Fibroblast of skin of abdomen (primary cell): ENCODE data around the gene SOCS3.

Experiments
- DNase-seq: peaks from one replicate; pipeline ENCODE4 v3.0.0-alpha.2; 2013

The SOCS3 gene

DNA sequence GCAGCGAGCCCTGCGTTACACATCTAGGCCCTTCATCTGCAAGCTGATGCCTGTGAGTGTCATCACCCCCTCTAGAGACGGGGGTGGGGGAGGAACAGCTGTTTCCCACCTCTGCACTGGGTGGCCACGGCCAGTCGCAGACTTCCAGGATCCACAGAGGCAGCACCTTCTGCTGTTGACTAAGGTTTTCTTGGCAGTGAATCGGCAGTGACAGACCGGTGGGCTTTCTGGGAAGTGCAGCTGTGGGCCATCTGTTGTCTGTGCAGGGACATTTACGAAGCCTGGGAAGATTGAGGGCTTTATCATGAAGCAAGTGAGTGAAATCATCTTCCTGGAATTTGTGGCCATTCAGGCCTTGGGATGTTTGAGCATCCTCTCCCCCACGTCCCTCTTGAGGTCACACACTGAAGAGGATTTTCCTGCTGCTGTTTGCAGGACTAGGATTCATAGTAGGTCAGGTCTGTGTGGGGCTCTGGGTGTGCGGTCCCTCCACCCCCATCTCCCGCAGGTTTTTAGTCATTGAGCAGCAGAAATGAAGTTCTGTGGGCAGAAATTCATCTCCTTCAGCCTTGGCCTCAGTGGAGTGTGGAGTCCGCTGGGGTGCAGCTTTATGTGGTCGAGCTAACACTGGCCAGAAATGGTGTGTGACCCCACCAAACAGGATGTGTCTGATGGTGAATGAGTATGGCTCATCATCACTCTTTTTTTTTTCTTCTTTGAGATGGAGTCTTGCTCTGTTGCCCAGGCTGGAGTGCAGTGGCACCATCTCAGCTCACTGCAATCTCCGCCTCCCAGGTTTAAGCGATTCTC, 30.6 kb upstream of the SOCS3 start:
- peak; percentile 98 for DNase-seq

DNA sequence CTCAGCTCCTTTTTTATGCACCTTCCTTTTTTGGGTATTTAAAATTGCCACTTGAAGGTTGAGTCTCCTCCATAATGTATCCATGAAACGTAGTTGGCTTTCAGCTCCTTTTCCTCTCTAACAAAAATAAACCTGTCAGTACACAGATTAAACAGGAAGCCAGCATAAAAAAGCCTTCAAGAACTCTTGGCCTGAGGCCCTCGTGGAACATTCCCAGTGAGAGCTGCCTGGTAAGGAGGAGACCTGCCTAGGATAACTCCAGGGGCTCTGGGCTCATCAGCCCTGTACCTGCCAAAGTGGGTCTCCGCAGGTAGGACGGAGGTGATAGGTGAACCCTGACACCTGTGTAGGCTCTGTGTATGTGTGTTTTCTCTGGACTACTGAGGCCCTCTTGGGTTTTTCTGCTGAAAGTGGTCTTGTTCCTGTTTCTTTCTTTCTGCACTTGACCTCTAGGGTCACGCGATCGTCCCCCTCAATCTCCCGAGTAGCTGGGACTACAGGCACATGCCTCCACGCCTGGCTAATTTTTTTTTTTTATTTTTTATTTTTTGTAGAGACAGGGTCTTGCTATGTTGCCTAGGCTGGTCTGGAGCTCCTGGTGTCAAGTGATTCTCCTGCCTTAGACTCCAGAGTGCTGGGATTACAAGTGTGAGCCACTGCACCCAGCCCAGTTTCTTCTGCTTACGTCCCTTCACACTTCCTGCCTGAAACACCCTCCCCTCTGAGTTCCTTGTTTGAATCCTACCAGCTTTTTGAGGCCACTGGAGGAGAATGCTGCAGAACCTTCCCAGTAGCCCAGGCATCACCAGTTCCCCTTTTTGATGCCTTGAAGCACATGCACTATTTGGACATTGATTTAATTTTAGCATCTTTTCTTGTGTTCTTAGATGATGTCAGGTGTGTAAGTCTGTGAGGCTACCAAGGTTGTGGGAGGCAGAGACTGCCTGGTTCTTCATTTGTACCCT, 28.4 kb upstream of the SOCS3 start:
- DNase-seq: peak; percentile 29

DNA sequence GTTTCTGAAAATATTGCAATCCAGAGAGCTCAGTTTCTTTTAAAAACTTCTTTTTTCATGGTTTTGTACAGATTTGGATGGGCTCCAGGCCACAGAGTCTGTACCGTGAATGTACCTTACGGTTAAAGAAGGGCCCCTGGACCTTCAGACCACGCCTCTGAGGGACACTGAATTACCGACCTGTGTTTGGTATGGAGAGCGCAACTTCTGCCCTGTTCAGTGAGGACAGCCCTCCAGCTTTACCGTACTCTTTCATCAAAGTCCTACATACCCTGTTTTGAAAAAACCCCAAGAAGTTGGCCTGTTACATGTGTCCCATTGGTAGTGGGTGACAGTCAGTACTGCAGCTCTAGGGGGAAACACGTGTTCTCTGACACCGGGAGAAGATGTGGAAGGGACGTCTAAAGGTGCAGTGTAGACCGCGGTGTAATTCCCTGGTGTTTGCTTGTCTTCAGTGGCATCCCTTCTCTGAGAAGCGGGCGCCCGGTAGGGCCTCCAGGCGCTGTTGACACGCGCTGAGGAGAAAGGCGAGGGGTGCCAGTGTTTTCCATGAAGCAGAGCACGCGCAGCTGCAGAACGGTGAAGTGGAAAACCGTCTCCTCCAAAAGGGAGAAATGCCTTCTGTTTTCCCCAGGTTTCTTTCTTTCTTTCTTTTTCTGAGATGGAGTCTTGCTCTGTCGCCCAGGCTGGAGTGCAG, 24.8 kb upstream of the SOCS3 start:
- no peak for DNase-seq

DNA sequence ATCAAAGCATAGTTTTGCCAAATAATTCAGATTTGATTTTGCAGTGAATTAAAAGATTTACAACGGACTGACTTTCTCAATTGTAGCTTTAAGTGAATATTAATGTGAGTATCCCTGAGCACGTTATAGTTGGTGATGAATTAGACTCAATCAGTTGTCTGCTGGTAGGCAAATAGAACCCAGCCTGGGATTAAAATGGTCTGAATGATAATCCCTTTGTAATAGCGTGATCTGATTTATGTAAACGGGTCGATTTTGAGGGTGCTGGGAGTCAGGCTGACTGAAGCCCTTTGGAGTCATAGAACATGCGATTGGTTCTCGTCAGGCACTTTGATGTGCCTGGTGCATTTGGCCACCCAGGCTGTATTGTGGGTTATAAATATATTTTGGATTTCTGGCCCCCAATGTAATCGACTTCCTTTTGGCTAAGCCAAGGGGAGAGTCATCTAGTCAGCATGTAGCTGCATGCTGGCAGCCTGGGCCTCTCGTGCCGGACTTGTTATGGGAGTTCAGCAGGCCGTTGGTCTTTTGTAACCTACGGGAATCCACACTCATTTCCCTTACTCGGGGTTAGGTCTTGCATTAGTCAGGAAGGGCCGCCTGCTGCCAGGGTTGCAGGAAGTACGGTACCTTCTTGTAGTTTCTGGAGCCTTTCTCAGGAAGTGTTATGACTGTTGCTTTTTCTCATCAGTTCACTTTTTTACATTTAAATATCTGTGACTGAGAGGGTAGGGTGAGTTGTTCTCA, 24.0 kb upstream of the SOCS3 start:
- DNase-seq: peak; percentile 95

DNA sequence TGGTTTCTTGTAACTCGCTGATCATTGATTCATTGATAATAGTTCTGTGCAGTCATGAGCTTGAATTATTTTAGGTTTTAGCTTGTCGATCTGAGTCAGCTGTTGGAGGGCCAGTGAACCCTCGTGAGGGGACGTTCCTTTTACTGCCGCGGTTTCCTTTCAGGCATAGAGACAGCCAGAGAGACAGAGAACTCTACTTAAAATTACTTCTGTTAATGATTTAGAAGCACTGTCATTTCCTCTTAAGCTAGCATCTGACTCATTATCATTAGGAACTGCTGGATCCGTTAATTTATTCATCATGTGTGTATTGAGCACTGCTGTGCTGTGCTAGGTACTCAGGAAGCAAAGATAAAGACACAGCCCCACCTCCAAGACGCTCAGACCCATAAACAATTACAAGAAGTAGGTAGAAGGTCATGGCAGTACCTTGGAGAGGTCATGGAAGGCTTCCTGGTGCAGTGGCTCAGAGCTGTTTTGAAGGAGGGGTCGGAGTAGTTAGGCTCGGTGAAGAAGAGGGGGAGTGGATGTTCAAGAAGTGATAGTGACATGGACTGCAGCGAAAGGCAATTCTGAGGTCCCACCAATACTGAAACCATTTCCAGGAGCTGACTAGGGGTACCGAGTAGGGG, 21.8 kb upstream of the SOCS3 start:
- DNase-seq: peak; percentile 80

DNA sequence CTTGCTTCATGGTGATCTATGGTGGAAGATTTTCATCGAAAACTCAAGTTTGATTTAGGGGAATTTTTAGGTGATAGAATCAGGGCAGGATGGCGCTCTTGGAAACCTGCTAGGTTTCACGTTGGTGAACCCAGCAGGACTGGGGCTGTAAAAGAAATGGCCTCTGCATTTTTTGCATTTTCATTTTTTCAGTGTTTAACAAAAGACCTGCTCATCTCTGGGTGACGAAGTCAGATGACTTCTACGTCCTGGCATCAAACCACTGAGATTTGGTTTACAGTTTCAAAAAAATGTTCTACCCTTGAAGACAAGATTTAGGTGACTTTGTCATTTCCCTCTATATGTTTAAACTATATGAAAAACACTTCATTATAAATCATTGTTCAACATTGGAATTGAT, 20.5 kb upstream of the SOCS3 start:
- no peak for DNase-seq

DNA sequence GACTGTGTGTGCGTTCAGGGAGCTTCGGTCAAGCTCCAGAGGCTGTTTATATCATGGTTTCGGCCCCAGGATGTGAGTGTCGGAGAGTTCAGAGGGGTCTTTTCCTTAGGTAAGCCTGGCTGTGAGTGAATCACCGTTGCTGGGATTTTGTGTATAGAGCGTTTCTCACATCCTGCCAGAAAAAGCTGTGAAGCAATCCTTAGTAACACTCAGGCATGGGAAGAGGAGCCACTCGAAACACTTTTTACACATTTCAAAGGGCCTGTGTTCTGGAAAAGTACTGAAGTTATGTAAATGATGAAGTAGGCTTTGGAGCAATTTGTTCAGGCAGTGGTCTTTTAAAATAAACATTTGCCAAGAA, 19.2 kb upstream of the SOCS3 start:
- peak; percentile 69 for DNase-seq

DNA sequence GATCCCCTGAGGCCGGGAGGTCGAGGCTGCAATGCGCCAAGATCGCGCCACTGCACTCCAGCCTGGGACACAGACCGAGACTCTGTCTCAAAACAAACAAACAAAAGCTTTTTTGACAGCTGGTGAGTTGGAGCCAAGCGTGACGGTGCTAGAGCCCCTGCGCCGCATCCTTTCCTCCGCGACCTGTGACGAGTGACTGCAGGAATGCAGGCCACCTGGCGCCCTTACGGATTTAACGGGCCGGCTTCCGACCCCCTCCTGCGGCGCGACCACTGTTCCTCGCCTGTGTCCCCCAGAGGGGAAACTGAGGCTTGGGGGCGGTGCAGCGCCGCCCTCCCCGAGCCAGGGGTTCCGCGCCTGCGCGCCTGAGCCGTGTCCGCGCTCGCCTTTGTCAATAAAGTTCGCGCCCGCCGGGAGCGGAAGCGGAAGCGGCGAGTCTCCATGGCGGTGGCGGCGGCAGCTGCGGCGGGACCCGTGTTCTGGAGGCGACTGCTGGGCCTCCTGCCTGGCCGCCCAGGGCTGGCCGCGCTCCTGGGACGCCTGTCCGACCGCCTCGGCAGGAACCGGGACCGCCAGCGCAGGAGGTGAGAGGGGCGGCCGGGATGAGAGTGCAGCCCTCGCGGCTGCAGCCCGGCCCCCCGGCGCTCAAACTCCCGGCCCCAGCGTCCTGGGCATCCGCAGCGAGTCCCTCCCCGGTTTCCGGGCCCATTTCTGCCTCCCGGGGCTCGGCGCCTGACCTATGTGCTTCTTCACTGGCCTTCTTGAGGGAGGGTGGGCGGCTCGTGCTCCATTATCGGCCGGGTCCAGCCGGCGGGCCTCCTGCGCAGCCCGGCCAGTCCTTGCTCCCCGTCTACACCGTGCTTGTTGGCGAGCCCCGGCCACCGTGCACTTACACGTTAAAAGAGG, 18.6 kb upstream of the SOCS3 start, which contains the start of gene PGS1:
PGS1 (plus strand) TSS at position 425 of the 906 bp plus-strand sequence; CDS start at position 442, 17 bp downstream.
- peak; percentile 73 for DNase-seq

DNA sequence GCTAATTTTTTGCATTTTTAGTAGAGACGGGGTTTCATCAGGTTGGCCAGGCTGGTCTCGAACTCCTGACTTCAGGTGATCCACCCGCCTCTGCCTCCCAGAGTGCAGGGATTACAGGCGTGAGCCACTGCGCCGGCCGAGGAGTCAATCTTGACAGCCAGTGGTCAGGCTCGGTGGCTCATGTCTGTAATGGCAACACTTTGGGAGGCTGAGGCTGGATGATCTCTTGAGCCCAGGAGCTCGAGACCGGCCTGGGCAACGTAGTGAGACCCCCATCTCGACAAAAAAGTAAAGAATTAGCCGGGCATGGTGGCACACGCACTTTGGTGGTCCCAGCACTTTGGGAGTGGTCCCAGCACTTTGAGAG, 18.0 kb upstream of the SOCS3 start:
- no peak for DNase-seq

DNA sequence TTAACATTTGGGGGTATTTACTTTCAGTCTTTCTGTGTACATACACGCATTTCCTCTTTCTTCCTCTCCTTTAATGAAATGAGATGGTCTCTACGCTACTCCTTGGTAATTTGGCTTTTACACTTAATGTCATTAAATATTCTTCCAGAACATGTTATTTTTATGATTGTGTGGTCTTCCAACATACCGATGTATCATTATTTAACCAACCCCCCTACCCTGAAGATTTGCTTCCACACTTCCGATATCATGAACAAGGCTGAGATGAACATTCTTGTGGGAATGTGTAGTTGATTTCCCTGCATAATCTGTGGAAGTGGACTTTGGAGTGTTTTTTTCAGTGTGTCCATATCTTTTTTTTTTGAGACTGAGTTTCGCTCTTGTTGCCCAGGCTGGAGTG, 16.3 kb upstream of the SOCS3 start:
- DNase-seq: peak; percentile 56

DNA sequence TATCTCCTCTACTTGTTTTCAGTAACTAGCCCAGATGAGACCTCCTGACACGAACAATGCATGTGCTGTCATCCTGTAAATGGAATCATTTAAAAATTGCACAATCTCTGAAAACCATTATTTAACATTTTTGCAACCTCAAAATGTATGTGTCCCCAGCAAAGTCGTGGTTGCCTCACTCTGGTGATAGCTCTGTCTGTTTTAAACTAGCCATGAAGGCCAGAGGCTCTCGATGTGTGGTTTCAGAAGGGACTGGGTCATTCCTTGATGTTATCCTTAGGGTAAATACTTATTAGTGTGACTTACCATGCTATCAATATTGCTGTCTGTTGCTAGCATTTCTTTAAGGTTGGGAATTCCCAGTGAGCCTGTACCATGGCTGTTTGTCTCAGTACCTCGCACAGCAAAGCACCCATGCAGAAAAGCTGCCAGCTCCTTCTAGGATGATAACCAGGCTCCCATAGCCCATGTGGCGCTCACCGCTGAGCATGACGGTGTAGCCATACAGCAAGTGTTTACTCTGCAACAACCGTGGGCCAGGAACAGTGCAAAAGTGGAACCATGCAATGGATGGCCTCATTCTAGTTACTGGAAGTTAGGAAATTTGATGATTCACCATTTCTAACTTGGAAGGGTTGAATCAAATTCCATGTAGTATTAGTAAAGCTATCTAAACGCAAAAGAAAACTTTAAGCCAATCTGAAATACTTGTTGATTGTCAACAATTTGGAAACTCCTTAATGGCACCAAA, 15.7 kb upstream of the SOCS3 start:
- peak; percentile 92 for DNase-seq

DNA sequence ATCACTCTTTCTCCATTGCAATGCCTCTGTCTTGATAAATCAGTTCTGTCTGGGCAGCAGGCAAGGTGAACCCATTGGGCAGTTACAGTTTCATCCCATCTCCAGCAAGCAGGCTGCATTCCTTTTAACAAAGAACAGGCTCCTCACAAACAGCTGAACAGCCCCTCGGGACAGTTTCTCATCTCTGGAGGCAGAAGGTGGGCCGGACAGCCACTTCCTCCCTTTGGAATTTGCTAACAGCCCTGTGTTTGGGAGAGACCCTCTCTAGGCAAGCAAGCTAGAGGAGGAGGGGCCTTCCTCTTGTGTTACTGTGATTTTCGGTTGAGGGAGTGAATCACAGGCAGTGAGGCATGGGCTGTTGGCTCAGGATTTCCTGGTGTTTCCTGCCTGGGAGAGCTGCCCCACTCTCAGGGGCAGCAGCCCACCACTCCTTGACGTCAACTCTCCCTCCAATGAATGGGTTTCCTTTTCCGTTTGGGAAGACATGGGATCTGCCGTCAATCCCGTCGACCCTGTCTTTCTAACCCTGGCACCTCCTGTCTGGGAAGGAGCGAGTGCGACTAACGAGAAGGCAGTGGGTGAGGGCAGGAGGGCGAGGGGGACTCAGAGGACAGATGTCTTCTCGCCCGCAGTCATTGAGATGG, 14.9 kb upstream of the SOCS3 start:
- peak; percentile 90 for DNase-seq

DNA sequence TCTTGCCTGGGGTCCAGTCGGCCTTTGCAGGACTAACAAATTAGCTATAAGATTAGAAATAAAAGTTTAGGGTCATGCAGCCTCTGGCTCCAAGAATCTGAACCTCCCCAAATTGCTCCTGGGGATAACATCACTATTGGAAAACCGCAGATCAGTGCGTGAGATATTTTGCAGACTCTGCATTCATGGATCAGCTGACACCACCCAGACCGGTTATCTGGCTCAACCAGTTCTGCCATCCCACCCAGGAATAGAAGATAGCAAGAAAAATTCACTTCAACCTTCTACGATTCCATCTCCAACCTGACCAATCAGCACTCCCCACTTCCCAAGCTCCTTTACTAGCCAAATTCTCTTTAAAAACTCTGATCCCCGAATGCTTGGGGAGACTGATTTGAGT, 14.3 kb upstream of the SOCS3 start:
- DNase-seq: no peak

DNA sequence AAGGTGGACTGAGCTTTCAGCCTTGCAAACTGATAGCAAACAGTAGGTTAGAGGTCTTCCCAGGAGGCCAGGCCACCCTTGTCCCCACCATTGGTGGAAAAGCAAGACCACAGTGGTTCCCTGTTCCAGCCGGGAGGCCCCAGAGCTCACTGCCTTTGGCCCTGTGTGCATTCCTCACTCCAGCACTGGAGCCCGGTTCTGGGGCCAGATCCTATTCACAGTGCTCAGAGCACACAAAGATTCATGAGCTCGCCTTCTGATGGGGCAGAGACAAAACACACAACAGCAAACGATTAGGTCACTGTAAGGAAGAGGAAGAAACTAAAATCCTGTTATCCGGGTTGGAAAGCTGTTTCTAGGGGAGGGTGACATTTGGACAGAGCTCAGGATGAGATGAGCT, 13.0 kb upstream of the SOCS3 start:
- DNase-seq: no peak

DNA sequence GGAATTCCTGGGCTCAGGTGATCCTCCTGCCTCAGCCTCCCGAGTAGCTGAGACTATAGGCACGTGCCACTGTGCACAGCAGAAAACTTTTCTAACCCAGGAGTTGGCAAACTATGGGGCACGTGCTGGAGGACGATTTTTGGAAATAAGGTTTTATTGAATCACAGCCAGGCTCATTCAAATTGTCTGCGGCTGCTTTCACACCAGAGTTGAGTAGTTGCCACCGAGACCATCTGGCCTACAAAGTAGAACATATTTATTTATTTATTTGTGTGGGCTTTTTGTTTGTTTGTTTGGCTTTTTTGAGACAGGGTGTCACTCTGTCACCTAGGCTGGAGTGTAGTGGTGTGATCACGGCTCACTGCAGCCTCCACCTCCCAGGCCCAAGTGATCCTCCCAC, 11.2 kb upstream of the SOCS3 start:
- DNase-seq: no peak

DNA sequence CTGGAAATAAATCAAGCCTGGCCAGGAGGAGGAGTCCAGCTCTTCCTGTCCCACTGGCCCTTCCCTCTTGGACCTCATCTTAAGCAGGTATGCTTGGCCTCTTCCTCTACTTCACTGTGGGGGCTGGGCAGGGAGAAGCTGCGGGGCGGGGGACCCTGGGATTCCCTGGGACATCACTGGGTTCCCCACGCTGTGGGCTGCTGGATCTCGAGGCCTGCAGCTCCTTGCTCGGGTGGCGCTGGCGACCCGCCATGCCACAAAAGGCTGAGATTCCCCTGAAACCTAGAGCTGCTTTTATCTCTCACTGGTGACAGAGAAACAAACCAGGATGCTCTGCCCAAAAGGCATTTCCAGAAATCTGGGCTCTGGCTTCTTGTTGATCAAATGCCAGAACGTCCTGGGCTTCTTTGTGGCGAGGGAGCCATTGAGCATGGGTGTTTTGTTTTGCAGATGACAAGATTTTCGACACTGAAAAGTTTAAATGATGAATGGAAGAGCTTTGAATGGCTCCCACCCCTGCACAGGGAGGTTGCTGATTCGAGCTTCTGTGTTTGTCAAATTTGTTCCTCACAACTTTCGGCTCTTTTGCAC, 10.0 kb upstream of the SOCS3 start:
- no peak for DNase-seq

DNA sequence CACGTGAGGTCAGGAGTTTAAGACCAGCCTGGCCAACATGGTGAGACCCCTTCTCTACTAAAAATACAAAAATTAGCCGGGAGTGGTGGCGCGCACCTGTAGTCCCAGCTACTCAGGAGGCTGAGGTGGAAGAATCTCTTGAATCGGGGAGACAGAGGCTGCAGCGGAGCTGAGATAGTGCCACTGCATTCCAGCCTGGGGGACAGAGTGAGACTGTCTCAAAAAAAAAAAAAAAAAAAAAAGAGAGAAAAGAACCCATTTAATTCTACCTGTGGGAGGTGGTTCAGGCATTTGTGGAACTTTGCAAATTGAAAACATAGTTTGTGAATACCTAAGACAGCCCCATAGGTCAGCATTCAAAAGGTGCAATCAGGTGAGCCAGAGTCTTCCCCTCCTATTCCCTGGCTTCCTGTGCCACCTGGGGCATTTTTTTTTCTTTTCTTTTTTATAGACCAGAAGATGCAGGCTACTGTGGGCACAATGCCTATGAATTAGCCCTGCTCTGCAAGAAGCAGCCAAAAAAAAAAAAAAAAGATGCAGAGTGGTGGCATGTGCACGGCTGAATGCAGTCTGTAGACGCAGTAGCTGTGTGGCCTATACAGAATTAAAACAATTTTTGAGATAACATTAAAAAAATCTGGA, 9.1 kb upstream of the SOCS3 start:
- DNase-seq: no peak

DNA sequence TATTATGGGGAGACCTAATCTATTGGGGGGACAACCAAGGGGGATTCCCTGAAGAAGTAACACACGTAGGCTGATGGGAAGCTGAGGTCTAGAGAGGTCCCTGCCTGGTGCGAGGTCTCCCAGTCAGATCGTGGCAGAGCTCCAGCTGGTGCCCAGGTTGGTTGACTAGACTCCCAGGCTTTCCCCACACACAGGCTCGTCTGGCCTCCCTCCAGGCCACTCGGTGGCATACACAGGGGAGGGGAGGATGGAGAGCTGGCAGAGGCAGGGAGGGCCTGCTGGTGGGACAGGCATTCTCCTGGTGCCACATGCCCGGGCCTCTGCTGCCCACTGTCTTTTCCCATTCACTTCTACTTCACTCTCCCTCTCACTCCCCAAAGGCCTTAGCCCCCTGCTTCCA, 8.5 kb upstream of the SOCS3 start:
- no peak for DNase-seq

DNA sequence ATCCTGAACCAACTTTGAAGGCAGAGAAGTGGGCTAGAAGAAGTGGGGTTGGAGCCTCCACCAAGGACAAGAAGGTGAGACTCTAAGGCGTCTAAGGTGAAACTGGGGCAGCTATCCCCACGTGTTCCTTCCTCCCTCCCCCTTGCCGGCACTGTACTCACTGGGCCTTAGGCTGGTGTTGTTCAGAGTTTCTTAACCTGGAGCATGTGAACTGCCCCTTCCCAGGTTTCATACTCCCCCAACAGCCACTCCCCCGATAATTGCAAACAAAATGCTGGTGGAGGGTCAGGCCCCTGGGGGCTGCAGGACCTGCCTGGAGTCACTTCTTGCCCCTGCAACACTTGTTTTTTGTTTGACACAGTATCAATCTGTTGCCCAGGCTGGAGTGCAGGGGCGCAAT, 7.3 kb upstream of the SOCS3 start:
- no peak for DNase-seq
